NT2/D1 (cell line): Measurements from ENCODE around the gene KSR1.

ENCODE experiments used
- DNase-seq: peaks from one replicate; pipeline ENCODE4 v3.0.0-alpha.2; 2011; ENCODE audit warnings: low read depth, low spot score
- H3K27me3 ChIP-seq: 2 replicates; pipeline ENCODE4 v1.6.0; 2011; ENCODE audit warnings: mild to moderate bottlenecking; ENCODE audit not compliant: insufficient read length, insufficient read depth
- H3K36me3 ChIP-seq: 2 replicates; pipeline ENCODE4 v1.6.1; 2011; ENCODE audit warnings: mild to moderate bottlenecking, low read length, mixed read lengths; ENCODE audit not compliant: insufficient read depth, insufficient read length
- H3K4me1 ChIP-seq: 2 replicates; pipeline ENCODE4 v1.5.1; 2011; ENCODE audit not compliant: insufficient read depth, insufficient read length
- H3K4me3 ChIP-seq: 2 replicates; pipeline ENCODE4 v1.5.1; 2011; ENCODE audit warnings: low read depth; ENCODE audit not compliant: insufficient read length
- H3K9ac ChIP-seq: 2 replicates; pipeline ENCODE4 v1.6.0; 2011; ENCODE audit warnings: low read depth; ENCODE audit not compliant: insufficient read length
- H3K9me3 ChIP-seq: 2 replicates; pipeline ENCODE4 v1.5.1; 2011; ENCODE audit warnings: mild to moderate bottlenecking, low read length; ENCODE audit not compliant: insufficient read depth
- SUZ12 ChIP-seq: IDR thresholded peaks from 2 replicates; pipeline ENCODE4 v1.6.1; 2011; ENCODE audit not compliant: insufficient read length, insufficient read depth; ENCODE audit errors: extremely low read depth
- YY1 ChIP-seq: IDR thresholded peaks from 2 replicates; pipeline ENCODE4 v1.6.1; 2011; ENCODE audit not compliant: insufficient read length, insufficient read depth
- ZNF274 ChIP-seq: IDR thresholded peaks from 2 replicates; pipeline ENCODE4 v1.6.1; 2011; ENCODE audit warnings: mild to moderate bottlenecking, low read depth, low read length

Gene KSR1

DNA sequence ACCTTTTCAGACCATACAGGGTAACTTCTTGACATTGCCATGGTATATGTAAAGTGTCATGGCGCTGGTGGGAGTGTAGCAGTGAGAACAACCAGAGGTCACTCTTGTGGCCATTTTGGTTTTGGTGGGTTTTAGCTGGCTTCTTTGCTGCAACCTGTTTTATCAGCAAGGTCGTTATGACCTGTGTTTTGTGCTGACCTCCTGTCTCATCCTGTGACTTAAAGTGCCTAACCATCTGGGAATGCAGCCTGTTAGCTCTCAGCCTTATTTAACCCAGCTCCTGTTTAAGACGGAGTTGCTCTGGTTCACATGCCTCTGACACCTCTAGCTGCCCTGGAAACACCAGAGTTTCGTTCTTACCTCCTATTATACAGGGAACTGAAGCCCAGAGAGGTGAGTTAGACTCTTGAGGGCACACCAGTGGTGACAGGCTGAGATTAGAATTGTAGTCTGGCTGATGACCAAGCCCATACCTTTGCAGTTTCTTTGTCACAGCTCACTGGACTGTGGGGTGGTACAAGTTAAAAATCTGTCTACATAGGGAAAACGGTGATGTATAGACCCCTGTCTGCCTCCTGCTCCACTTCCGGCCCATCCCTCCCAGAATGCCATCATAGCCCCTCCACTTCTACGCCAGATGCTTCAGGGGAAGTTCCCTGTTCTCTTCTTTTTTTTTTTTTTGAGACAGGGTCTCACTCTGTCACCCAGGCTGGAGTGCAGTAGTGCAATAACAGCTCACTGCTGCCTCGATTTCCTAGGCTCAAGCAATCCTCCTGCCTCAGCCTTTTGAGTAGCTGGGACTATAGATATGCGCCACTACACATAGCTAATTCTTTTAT lies 21.0 kb downstream of the KSR1 start:
- peaks cover 9% of the 10 kb centered on the region for H3K4me1 ChIP-seq
- no peak for DNase-seq
- TF ChIP-seq ZNF274 (no peak), YY1 (no peak), SUZ12 (no peak)

DNA sequence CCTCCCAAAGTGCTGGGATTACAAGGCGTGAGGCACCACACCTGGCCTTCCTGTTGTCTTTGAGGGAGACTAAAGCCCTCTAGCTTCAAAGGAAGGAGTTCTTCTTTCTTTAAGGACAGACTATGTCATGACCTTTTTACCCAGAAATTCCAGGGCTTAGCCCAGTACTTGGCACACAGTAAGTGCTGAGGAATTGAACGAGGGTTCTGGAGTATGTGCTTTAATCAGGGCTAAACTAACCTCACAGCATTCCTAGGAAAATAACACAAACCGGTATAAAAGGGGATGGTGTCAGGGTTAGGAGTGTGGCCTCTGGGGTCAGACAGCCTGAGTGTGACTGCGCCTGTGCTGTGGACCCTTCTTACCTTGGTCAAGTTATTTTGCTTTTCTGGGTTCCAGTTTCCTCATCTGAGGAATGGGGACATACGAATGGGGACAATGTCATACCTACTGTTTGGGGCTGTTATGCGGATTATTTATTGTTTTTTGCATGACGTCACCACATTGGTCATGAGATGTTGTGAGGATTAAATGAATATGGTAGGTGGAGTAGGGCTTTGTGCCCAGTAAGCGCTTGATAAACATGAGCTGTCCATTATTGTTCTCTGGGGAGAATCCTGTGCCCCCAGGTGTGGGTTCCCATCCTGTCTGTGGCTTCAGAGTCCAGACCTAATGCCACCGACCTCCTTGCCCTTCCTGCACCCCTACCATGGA lies 21.9 kb downstream of the KSR1 start:
- no peaks in the 10 kb centered on the region for H3K9me3 ChIP-seq
- no peak overlapping the region for H3K4me3 ChIP-seq
- H3K27me3 ChIP-seq: no peaks in the 10 kb centered on the region
- peaks cover 9% of the 10 kb centered on the region for H3K4me1 ChIP-seq
- no peak overlapping the region for H3K9ac ChIP-seq
- H3K36me3 ChIP-seq: peaks cover 2% of the 10 kb centered on the region
- DNase-seq: no peak
- TF ChIP-seq SUZ12 (no peak), YY1 (no peak), ZNF274 (no peak)

More for the DNA sequence above, 21.0 kb downstream of the KSR1 start:
- Histone ChIP-seq H3K27me3 (no peaks in the 10 kb centered on the region), H3K9ac (peak overlapping the region; percentile 2), H3K36me3 (peaks cover 2% of the 10 kb centered on the region), H3K9me3 (no peaks in the 10 kb centered on the region), H3K4me3 (no peak overlapping the region)

DNA sequence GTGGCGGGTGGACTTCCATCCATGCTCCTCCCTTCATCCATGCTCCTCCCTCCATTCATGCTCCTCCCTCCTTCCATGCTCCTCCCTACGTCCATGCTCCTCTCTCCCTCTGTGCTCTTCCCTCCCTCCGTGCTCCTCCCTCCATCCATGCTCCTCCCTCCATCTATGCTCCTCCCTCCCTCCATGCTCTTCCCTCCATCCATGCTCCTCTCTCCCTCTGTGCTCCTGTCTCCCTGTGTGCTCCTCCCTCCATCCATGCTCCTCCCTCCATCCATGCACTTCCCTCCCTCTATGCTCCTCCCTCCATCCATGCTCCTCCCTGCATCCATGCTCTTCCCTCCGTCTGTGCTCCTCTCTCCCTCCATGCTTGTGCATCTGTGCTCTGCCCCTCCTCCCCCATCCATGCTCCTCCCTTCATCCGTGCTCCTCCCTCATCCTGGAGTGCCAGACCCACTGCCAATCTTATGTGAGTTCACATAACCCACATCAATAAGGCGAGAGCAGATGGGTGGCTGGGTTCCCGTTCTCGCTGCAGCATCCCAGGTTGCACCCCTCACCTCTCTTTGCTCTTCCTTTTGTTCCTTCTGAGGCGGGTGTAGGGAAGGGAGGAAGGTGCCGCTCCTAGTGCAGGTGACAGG lies 22.8 kb downstream of the KSR1 start:
- H3K9ac ChIP-seq: no peak overlapping the region

DNA sequence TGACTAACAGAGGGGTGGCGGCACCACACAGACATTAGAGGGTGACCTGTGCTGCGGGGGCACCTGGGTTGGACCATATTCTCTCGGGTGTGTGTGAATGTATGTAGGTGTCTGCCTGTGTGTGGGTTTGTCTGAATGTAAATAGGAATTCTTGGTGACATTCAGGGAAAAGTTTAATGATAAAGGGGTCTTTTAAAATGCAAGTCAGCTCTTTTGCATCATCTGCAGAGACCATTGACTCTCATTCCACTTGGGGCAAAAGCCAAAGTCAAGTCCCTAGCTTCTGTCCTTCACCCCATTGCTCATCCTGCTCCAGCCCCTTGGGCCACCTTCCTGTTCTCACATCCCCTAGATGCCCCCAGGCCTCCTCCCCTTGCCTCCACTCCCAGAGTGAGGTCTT lies 23.6 kb downstream of the KSR1 start:
- TF ChIP-seq SUZ12: no peak
- TF ChIP-seq ZNF274: no peak
- no peak for TF ChIP-seq YY1
- Histone ChIP-seq H3K9ac (no peak overlapping the region), H3K27me3 (no peaks in the 10 kb centered on the region), H3K4me1 (peaks cover 10% of the 10 kb centered on the region), H3K4me3 (no peak overlapping the region), H3K36me3 (peaks cover 9% of the 10 kb centered on the region), H3K9me3 (no peaks in the 10 kb centered on the region)
- no peak for DNase-seq

More for the DNA sequence above, 22.8 kb downstream of the KSR1 start:
- TF ChIP-seq ZNF274 (no peak), YY1 (no peak), SUZ12 (no peak)
- Histone ChIP-seq H3K4me1 (peaks cover 9% of the 10 kb centered on the region), H3K4me3 (no peak overlapping the region), H3K9me3 (no peaks in the 10 kb centered on the region), H3K27me3 (no peaks in the 10 kb centered on the region), H3K36me3 (peaks cover 2% of the 10 kb centered on the region)
- no peak for DNase-seq

DNA sequence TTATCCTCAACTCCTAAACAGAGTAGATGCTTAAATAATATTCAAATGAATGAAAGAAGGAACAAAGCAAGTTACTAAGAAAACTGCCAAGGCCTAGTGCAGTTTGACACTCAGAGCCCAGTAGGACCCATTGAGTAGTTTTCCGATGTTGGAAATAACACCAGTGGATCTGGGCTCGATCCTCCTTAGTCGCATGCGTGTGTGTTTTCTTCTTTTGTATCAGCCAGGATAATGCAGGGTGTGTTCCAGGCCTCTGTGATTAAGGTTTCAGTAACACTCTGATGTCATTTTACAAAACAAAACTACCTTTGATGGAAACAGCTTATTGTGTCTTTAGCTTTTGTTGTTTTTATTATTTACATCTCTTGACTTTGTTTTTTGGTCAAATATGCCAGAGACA lies 24.5 kb downstream of the KSR1 start:
- no peak overlapping the region for H3K4me3 ChIP-seq
- no peaks in the 10 kb centered on the region for H3K27me3 ChIP-seq
- DNase-seq: no peak
- TF ChIP-seq SUZ12 (no peak), YY1 (no peak), ZNF274 (no peak)
- H3K9me3 ChIP-seq: no peaks in the 10 kb centered on the region
- peaks cover 13% of the 10 kb centered on the region for H3K4me1 ChIP-seq
- no peak overlapping the region for H3K9ac ChIP-seq
- H3K36me3 ChIP-seq: peaks cover 11% of the 10 kb centered on the region

DNA sequence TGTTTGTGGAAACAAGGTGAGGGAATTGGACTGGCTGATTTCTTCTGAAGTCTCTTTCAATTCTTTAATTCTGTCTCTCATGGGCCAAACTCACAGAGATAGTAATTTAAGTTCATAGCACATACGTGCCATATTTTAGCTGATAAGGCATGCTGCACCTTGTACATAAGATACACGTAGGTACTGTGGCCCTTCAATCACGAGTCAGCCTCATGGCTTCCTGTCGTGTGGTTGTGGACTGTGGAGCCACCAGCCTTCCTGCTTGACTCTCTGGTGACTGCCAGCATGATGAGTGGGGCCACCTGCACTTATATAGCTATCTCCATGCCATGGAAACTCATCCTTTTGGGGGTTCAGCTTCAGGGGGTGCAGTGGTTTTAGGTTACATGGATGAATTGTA lies 25.1 kb downstream of the KSR1 start:
- no peak overlapping the region for H3K9ac ChIP-seq
- no peak for DNase-seq
- peaks cover 9% of the 10 kb centered on the region for H3K4me1 ChIP-seq
- no peaks in the 10 kb centered on the region for H3K9me3 ChIP-seq
- no peak overlapping the region for H3K4me3 ChIP-seq
- no peaks in the 10 kb centered on the region for H3K27me3 ChIP-seq
- H3K36me3 ChIP-seq: peaks cover 16% of the 10 kb centered on the region
- TF ChIP-seq YY1: no peak
- TF ChIP-seq SUZ12: no peak
- no peak for TF ChIP-seq ZNF274

DNA sequence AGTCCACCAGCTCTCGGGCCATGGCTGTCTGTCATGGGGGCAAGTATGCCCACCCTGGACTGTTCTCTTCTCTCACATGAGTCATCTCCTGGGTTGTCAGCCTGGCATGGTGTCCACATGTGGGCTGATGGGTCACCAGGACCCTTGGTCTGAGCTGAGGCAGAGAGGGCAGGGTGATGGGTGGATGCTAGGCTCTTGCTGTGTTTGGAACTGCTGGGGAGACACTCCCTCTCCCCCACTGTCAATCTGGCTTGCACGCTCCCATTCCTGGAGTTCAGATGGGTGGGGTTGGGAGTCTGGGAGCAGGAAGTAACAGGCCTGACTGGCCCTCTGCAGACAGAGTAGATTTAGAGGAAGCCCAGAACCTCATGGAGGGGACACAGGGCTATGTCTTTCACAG lies 28.9 kb downstream of the KSR1 start:
- H3K27me3 ChIP-seq: no peaks in the 10 kb centered on the region
- no peaks in the 10 kb centered on the region for H3K9me3 ChIP-seq
- peaks cover 4% of the 10 kb centered on the region for H3K4me1 ChIP-seq
- H3K4me3 ChIP-seq: no peak overlapping the region
- DNase-seq: no peak
- peaks cover 24% of the 10 kb centered on the region for H3K36me3 ChIP-seq
- no peak overlapping the region for H3K9ac ChIP-seq
- no peak for TF ChIP-seq YY1
- no peak for TF ChIP-seq ZNF274
- no peak for TF ChIP-seq SUZ12
